IMR-90 (cell line): ENCODE results near the gene GCDH. TPM values are rescaled to one million over a fixed set of nuclear protein-coding genes. Genes with fewer than 3 reads are reported as not detected.
"Not testable (repeated sequence)": the region's sequence is repeated elsewhere in the genome, so short reads cannot be mapped to it uniquely, and the experiment has no call there.

Experiments
- ATAC-seq: fragments of 200-7000 bp; cut with Tn5 transposase; 2 replicates; pipeline ENCODE4 v1.9.1; 2020; ENCODE audit warnings: low read depth, mild to moderate bottlenecking, moderate library complexity
- BruUV-seq: library from RNA; stranded (reverse); fragments of 400-500 nt; replicated peaks from 2 replicates; lab custom pipeline; 2021; lab: Mats Ljungman, UMichigan
- CTCF ChIA-PET: fragments of 300-600 bp; formaldehyde crosslinking; extraction: SDS; loops from one replicate; lab custom pipeline; 2021; ENCODE audit warnings: antibody characterized with exemption; lab: Yijun Ruan, JAX
- POLR2A ChIA-PET: fragments of 300-600 bp; sonication (Branson Sonifier 250); formaldehyde crosslinking; loops from one replicate; lab custom pipeline; 2022; ENCODE audit warnings: antibody characterized with exemption; ENCODE audit not compliant: unreplicated experiment; lab: Charles Lee
- DNase-seq: peaks from one replicate; pipeline ENCODE4 v3.0.0; 2013
- H2AFZ ChIP-seq: replicated peaks from 2 replicates; pipeline ENCODE3; 2013; ENCODE audit warnings: low read length, mild to moderate bottlenecking; ENCODE audit not compliant: poor library complexity
- H2AK5ac ChIP-seq: 2 replicates; pipeline ENCODE4 v1.6.1; 2013; ENCODE audit warnings: low read depth, low read length, inconsistent platforms
- H2AK9ac ChIP-seq: replicated peaks from 2 replicates; pipeline ENCODE3; 2013; ENCODE audit warnings: mild to moderate bottlenecking, low read depth, low read length, moderate library complexity; ENCODE audit not compliant: poor library complexity
- H2BK120ac ChIP-seq: 2 replicates; pipeline ENCODE4 v1.6.1; 2013; ENCODE audit warnings: low read depth, low read length, inconsistent platforms
- H2BK15ac ChIP-seq: 3 replicates; pipeline ENCODE4 v1.6.1; 2013; ENCODE audit warnings: low read depth, low read length, inconsistent platforms
- H2BK20ac ChIP-seq: 2 replicates; pipeline ENCODE4 v1.6.1; 2013; ENCODE audit warnings: low read depth, mild to moderate bottlenecking, inconsistent platforms, low read length, moderate library complexity
- H2BK5ac ChIP-seq: 2 replicates; pipeline ENCODE4 v1.6.1; 2013; ENCODE audit warnings: mild to moderate bottlenecking, low read depth, low read length, inconsistent platforms; ENCODE audit not compliant: poor library complexity, severe bottlenecking
- H3K14ac ChIP-seq: replicated peaks from 2 replicates; pipeline ENCODE4 v1.6.1; 2013; ENCODE audit warnings: low read depth, low read length, inconsistent platforms
- H3K18ac ChIP-seq: 2 replicates; pipeline ENCODE4 v1.6.1; 2013; ENCODE audit warnings: low read depth, low read length, control low read depth
- H3K23ac ChIP-seq: 2 replicates; pipeline ENCODE4 v1.6.1; 2013; ENCODE audit warnings: low read depth, low read length, inconsistent platforms
- H3K27ac ChIP-seq: 2 replicates; pipeline ENCODE4 v1.5.1; 2013; ENCODE audit warnings: mild to moderate bottlenecking, control low read depth, low read length; ENCODE audit not compliant: insufficient read depth
- H3K27me3 ChIP-seq: 2 replicates; pipeline ENCODE4 v1.6.1; 2013; ENCODE audit warnings: low read length; ENCODE audit not compliant: control insufficient read depth, insufficient read depth
- H3K36me3 ChIP-seq: 2 replicates; pipeline ENCODE4 v1.6.1; 2013; ENCODE audit warnings: low read length, mixed read lengths; ENCODE audit not compliant: control insufficient read depth, insufficient read depth
- H3K4ac ChIP-seq: 2 replicates; pipeline ENCODE4 v1.6.1; 2013; ENCODE audit warnings: low read depth, low read length, inconsistent platforms
- H3K4me1 ChIP-seq: 2 replicates; pipeline ENCODE4 v1.6.1; 2013; ENCODE audit warnings: low read length, mixed read lengths; ENCODE audit not compliant: control insufficient read depth, insufficient read depth
- H3K4me2 ChIP-seq: 2 replicates; pipeline ENCODE4 v1.6.1; 2013; ENCODE audit warnings: low read depth, mild to moderate bottlenecking, control low read depth, low read length, moderate library complexity
- H3K4me3 ChIP-seq: 2 replicates; pipeline ENCODE4 v1.5.1; 2013; ENCODE audit warnings: low read depth, mild to moderate bottlenecking, control low read depth, low read length, moderate library complexity; ENCODE audit not compliant: insufficient read depth
- H3K56ac ChIP-seq: 2 replicates; pipeline ENCODE4 v1.6.1; 2013; ENCODE audit warnings: low read length, inconsistent platforms; ENCODE audit not compliant: insufficient read depth; ENCODE audit errors: extremely low read depth
- H3K79me1 ChIP-seq, 2 experiments: 2 replicates each; pipeline ENCODE4 v1.6.1; 2013; ENCODE audit warnings: low read length in 2 of 2, inconsistent platforms in 1 of 2, low read depth in 1 of 2
- H3K9ac ChIP-seq: 2 replicates; pipeline ENCODE4 v1.6.1; 2013; ENCODE audit warnings: low read depth, low read length, control low read depth
- H3K9me1 ChIP-seq: 2 replicates; pipeline ENCODE4 v1.6.1; 2013; ENCODE audit warnings: low read length, inconsistent platforms; ENCODE audit not compliant: insufficient read depth
- H3K9me3 ChIP-seq: 2 replicates; pipeline ENCODE4 v1.6.1; 2013; ENCODE audit warnings: low read length; ENCODE audit not compliant: control insufficient read depth, insufficient read depth
- H4K20me1 ChIP-seq: 2 replicates; pipeline ENCODE4 v1.6.1; 2013; ENCODE audit warnings: low read length, inconsistent platforms; ENCODE audit not compliant: insufficient read depth
- H4K5ac ChIP-seq: 2 replicates; pipeline ENCODE4 v1.6.1; 2013; ENCODE audit warnings: mild to moderate bottlenecking, low read depth, low read length, control low read depth
- H4K8ac ChIP-seq, 2 experiments: 2 replicates each; pipeline ENCODE4 v1.6.1; 2013; ENCODE audit warnings: low read depth in 2 of 2, low read length in 2 of 2, control low read depth in 1 of 2, inconsistent platforms in 1 of 2
- H4K91ac ChIP-seq: 2 replicates; pipeline ENCODE4 v1.6.1; 2013; ENCODE audit warnings: low read depth, low read length, inconsistent platforms; ENCODE audit not compliant: insufficient read depth
- WGBS, 2 experiments: methylation state at CpG; one replicate each; pipeline versions ENCODE4 v1.1.5 to v1.1.7; 2013; ENCODE audit warnings: missing lambda C conversion rate in 2 of 2; ENCODE audit not compliant: insufficient read length in 1 of 2; ENCODE audit errors: extremely low coverage in 2 of 2; 5-methylcytosine and 5-hydroxymethylcytosine counted together
- dilution Hi-C: fragments of 300-500 bp; cut with HindIII; formaldehyde crosslinking; loops from one replicate; pipeline ENCODE4 v1.14.3; 2018; ENCODE audit warnings: low sequenced_read_pairs; ENCODE audit not compliant: unreplicated experiment
- in situ Hi-C: fragments of 300-500 bp; cut with MboI; formaldehyde crosslinking; loops from 3 replicates; pipeline ENCODE4 v1.14.3; 2019; ENCODE audit warnings: low sequenced_read_pairs, inconsistent platforms, mixed read lengths
- intact Hi-C: fragments of 100-400 bp; cut with micrococcal nuclease; formaldehyde crosslinking; loops from 2 replicates; pipeline ENCODE4 v1.10.0; 2022
- polyA plus RNA-seq, 3 experiments: library from polyadenylated mRNA; depleted of rRNA; stranded (reverse); fragments of >200 nt; gene quantifications; 2 replicates each; pipeline ENCODE4 v1.2.3, GENCODE V29; 2012; ENCODE audit warnings: low replicate concordance in 1 of 3
- total RNA-seq: library from RNA; depleted of rRNA; stranded (reverse); fragments of >200 nt; gene quantifications from 2 replicates; pipeline ENCODE4 v1.2.3, GENCODE V29; 2012

GCDH gene
- total and polyA plus RNA-seq, 2 of the 4 experiments (the other 2 are of a cell fraction): 27.7 to 41.6 TPM

- H2BK20ac ChIP-seq, H3K9ac ChIP-seq, H3K18ac ChIP-seq, H2AK5ac ChIP-seq, in situ Hi-C loops, H4K8ac ChIP-seq, H3K14ac ChIP-seq, H3K23ac ChIP-seq, H3K9me3 ChIP-seq, H4K20me1 ChIP-seq, H3K4ac ChIP-seq, dilution Hi-C loops, H3K4me3 ChIP-seq, H2BK5ac ChIP-seq, H4K5ac ChIP-seq, POLR2A ChIA-PET, H3K4me1 ChIP-seq, H3K56ac ChIP-seq, DNase-seq, H2AK9ac ChIP-seq, H2BK120ac ChIP-seq, H3K9me1 ChIP-seq, H4K91ac ChIP-seq, H2BK15ac ChIP-seq, H3K36me3 ChIP-seq, H3K79me1 ChIP-seq, H3K27ac ChIP-seq, H2AFZ ChIP-seq, H3K4me2 ChIP-seq, BruUV-seq, ATAC-seq: not testable (repeated sequence)
- peaks cover 10% of the 10 kb centered on the region; the same call in 1 of the 2 replicates for H3K27me3 ChIP-seq
- intact Hi-C loops: loop anchor here (1.0 to 2.0 kb wide), 2 partner anchors 80 to 170 kb away; no protein-coding TSS in a partner anchor
- CTCF ChIA-PET: interaction anchor here (0.7 to 4.2 kb wide), 9 partner anchors 9 to 173 kb away, joined by 3 to 35 read pairs (median 5); partner anchors contain the start of genes PRDX2, RTBDN and THSD8
- WGBS, 2 experiments: no CpG with 5 or more reads among the region's 7 CpGs
Measured at GRCh38 chr19:12846613-12847012, 44.3 kb upstream of the GCDH start.
